EH (cell line): ENCODE data around the gene ECPAS.
"Not testable (repeated sequence)": the region's sequence is repeated elsewhere in the genome, so short reads cannot be mapped to it uniquely, and the experiment has no call there.

Experiments
- DNase-seq: peaks from one replicate; pipeline ENCODE4 v3.0.0-alpha.2; 2015; ENCODE audit warnings: low read depth

Gene ECPAS, protein sequence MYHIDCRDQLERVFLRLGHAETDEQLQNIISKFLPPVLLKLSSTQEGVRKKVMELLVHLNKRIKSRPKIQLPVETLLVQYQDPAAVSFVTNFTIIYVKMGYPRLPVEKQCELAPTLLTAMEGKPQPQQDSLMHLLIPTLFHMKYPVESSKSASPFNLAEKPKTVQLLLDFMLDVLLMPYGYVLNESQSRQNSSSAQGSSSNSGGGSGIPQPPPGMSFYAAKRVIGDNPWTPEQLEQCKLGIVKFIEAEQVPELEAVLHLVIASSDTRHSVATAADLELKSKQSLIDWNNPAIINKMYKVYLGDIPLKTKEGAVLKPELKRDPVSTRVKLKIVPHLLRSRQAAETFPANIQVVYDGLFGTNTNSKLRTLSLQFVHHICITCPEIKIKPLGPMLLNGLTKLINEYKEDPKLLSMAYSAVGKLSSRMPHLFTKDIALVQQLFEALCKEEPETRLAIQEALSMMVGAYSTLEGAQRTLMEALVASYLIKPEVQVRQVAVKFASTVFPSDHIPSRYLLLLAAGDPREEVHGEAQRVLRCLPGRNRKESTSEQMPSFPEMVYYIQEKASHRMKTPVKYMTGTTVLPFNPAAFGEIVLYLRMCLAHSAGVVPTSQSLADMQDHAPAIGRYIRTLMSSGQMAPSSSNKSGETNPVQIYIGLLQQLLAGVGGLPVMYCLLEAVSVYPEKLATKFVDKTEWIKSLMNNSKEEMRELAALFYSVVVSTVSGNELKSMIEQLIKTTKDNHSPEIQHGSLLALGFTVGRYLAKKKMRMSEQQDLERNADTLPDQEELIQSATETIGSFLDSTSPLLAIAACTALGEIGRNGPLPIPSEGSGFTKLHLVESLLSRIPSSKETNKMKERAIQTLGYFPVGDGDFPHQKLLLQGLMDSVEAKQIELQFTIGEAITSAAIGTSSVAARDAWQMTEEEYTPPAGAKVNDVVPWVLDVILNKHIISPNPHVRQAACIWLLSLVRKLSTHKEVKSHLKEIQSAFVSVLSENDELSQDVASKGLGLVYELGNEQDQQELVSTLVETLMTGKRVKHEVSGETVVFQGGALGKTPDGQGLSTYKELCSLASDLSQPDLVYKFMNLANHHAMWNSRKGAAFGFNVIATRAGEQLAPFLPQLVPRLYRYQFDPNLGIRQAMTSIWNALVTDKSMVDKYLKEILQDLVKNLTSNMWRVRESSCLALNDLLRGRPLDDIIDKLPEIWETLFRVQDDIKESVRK (N-terminal part only)

DNA sequence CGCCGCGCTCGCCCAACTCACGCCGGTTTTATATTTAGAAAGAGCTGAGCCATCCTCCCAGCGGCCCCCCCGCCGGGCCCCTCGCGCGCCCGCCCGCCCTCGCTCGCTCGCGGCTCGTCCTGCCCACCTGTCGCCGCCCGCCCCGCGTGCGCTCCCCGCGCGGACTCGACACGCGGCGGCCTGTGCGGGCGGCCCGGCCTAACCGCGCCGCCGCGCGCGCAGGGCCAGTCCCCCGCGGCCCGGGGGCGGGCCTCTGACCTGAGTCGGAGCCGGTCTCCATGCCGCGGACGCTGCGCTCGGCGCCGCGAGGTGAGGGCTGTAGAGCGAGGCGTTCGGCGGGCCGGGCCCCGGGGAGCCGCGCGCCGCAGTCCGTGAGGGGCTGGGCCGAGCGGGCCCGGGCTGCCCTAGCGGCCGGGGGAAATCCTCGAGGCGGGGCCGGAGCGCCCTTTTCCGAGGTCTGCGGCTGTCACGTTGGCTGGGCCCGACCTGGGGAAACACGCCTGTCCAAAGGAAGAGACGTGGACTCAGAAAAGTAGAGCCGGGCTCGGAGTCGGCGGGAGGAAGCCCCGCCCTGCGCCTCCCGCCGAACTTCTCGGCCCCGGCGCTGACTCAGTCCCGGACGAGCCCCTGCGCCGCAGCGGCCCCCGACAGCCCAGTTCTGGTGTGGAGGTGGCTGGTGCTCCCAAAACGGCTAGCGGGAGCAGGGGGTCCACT lies at the start of gene ECPAS:
Gene ECPAS, minus strand, starts transcription at position 526 of the 714 bp plus-strand sequence. CDS start 11,465 bp downstream, outside the sequence.
- peak; percentile 87 for DNase-seq

DNA sequence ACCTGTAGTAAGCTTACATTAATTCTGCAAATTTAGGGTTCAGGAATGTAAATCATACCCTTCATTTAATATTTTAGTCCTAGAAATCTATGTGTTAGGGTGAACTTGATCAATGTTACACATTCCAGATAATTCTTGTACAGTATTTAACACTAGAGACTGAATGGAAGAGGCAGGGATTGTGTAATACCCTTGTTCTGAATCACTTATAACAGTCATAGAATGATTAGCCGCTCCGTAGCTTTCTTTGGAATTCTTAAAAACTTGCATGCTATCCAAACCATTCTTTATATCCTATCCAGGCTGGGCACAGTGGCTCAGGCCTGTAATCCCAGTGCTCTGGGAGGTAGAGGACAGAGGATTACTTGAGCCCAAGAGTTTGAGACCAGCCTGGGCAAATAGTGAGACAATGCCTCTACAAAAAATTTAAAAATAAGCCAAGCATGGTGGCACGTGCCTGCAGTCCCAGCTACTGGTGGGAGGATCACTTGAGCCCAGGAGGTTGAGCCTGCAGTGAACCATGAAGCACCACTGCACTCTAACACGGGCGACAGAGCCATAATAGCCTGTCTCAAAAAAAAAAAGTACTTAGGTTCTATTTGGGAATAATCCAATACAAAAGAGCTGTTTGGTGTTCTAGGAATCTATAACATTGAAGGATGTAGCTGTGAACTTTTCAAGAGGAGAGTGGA lies 49.1 kb upstream of the ECPAS start:
- DNase-seq, result peak; percentile 22

DNA sequence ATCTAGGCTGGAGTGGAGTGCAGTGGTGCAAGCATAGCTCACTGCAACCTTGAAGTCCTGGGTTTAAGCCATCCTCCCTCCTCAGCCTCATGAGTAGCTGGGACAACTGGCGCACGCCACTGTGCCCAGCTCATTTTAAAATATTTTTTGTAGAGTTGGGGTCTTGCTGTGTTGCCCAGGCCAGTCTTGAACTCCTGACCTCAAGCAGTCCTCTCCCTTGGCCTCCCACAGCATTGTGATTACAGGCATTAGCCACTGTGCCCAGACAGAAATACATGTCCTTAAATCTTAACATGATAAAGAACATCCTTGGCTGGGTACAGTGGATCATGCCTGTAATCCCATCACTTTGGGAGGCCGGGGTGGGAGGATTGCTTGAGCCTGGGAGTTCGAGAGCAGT lies 47.5 kb upstream of the ECPAS start:
- DNase-seq, result no peak

DNA sequence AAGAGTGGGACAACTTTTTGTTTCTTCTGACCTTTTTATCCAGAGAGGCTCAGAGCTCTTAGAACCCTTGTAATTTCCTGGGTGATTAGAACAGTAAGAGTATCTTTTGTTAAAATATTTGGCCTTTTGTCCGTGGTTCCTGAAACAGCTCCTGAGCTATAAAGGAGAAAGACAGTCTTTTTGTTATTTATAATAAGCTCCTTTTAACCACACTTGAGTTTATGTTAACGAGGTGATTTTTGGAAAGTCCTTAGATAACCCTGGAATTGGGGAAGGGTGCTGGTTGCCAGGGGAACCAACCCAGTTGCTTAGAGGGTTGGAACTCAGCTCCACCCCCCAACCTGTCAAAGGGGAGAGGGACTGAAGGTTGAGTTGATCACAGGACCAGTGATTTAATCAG lies 45.6 kb upstream of the ECPAS start:
- no peak for DNase-seq

DNA sequence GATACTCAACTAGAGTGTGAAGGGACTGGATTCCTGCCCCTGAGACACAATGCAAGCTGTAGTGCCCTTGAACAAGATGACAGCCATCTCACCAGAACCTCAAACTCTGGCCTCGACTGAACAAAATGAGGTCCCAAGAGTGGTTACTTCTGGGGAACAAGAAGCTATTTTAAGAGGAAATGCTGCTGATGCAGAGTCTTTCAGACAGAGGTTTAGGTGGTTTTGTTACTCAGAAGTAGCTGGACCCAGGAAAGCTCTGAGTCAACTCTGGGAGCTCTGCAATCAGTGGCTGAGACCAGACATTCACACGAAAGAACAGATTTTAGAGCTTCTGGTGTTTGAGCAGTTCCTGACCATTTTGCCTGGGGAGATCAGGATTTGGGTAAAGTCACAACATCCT lies 43.2 kb upstream of the ECPAS start:
- DNase-seq, result no peak

DNA sequence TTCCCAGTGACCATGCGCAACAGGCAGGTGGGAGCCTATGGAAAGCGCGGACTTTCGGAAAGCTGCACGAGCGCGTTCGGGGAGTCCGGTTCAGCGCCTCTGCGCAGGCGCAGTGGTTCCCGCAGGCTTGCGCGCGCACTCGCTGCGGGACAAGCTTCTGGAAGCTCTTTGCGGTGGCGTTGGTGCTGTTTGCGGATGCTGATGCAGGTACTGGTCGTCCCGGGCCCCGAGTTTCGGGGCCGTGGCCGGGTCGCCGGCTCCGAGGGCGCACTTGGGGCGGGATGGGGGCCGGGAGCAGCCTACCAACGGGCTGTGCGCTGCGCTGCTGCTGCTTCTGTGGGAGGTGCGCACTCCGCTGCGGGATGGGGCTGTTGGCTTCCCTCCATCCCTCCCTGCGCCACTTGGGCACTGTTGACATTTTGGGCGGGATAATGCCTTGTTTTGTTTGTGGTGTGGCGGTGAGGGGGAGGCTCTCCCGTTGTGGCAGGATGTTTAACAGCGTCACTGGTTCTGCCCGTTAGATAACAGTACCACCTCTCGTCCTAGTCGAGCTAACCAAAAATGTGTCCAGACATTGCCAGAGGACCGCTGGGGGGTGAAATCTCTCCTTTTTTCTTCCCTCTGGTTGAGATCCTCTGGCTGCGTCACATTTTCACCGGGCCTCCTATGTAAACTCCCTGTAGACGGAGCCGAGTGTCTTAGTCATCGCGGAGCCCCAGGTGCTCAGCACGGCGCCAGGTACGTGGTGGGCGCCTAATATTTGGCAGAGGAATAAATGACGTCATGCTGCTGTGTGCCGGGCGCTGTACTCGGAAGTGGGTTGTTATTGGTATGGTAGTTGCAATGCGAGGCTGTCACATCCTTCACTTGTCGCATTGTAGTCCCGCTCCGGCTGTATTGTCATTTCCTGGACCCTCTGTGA lies 41.1 kb upstream of the ECPAS start, which contains the start of gene ZNF483:
Gene ZNF483, plus strand, starts transcription at position 124 of the 922 bp plus-strand sequence. CDS start 2,217 bp downstream, outside the sequence.
- peak; percentile 72 for DNase-seq

DNA sequence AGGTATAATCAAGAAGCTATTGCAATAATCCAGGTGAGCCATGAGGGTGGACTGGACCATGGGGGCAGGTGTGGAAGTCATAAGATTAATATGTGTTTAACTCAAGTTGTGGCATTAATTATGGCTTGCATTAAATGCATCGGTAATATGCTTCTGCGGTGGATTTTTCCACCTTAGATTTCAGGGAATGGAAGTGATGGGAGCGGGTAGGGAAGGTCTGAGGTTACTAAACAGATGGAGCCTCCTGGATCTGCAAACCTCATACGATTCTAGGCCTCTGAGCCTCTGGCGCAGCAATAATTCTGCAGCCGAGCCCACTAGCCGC lies 40.5 kb upstream of the ECPAS start:
- DNase-seq, result no peak

DNA sequence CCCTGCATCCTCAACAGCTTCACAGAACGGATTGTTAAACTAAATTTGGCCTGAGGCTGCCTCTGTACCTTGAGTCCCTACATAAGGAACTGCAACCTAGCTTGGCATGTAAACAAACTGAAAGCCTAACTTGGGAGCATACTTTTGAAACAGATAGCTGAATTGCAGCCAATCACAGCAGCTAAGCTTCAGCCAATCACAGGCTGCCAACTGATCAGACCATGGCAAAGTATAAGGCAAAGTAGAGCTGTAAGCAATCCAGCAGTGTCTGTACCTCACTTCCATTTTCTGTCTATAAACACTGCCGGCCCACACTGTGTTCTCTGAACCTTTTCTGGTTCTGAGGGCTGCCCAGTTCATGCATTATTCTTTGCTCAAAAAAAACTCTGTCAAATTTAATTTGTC lies 31.9 kb upstream of the ECPAS start:
- DNase-seq, result peak; percentile 53

DNA sequence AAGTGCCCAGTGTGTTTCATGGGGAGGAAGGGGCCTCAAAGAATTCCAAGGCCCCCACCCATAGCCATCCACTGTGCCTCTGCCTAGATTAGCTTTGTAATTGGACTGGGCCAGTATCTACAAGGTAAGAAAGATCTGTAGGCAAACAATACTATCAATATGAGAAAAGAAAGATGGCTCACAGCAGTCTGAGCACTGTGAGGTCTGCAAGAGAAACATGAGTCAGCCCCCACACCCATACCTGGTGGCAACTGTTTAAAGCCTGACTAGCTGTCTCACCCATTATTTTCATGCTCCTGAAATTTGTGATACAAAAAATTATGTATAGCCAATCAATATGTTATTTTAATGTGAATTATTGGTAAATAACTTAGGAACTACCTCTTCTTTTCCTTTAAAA lies 30.8 kb upstream of the ECPAS start:
- DNase-seq, result no peak

DNA sequence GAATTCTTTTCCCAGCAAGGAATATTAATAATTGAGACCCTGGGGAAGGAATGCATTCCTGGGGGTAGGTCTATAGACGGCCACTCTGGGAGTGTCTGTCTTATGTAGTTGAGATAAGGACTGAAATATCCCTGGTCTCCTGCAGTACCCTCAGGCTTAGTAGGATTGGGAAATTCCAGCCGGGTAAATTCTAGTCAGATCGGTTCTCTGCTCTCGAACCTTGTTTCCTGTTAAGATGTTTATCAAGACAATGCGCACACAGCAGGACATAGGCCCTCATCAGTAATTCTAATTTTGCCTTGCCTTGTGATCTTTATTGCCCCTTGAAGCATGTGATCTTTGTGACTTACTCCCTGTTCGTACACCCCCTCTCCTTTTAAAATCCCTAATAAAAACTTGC lies 27.4 kb upstream of the ECPAS start:
- not testable (repeated sequence) for DNase-seq

DNA sequence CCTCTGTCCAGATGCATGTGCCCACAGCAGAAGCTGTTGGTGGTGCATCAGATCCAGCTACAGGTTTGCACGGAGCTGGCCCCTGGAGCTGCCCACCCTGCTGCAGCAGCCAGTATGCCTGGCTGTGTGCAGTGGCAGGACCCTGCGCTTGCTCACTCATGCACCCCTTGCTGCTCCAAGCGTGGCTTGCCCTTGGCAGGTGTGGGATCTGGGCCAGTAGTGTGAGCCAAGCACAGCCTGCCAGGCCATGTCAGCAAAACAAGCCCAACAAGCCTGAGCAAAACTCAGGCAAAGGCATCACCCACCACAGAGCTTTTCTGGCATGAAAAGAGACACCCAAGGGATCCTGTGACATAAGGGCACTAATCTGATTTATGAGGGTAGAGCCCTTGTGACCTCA lies 18.3 kb upstream of the ECPAS start:
- DNase-seq, result no peak

DNA sequence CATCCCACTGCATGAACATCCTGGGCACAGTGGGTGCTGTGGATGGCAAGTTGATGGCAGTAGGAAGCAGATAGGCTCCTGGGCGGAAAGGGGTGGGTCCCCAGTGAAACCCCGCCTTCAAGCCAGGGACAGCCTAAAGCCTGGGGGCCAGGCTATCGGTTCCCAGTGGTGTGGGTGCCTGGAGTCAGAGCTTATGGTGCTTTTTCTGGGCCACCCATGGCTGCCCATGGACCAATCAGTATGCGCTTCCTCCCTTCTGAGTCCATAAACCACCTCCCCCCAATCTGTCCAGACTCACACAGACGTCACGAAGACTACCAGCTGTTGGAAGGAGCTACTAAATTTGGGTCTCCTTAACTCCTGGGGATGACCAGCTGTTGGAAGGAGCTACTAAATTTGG lies 17.5 kb upstream of the ECPAS start:
- DNase-seq, result no peak

DNA sequence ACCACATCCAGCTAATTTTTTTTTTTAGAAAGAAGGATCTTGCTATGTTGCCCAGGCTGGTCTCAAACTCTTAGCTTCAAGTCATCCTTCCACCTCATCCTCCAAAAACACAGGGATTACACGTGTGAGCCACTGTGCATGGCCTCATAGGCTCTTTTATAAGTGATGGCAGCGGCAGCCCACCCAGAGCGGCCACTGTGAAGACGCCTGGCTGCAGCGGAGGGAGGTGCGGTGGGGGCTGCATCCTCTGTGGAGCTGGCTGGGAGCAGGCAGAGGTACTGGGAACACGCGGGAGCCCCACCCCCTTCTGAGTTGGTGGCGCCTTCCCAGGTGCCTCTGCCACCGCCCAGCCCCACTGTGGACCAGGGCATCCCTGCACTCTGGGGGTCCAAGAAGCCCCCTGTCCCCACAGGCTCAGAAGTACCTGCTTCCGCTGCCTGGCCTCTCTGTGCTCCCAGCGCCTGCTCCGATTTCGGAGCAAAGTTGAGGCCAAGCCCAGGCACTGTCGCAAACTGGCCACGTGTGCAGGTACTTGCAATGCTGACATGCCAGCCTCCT lies 16.9 kb upstream of the ECPAS start:
- no peak for DNase-seq

DNA sequence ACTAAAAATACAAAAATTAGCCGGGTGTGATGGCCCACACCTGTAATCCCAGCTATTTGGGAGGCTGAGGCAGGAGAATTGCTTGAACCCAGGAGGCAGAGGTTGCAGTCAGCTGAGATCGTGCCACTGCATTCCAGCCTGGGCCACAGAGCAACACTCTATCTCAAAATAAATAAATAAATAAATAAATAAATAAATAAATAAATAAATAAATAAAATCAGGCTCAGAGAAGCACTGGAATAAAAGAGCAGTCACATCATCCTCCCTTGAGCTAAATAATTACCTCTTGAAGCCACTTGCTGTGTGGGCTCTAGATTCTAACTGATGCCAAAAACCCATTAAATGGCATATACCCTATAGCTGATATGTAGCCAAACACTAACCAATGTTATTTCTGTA lies 13.0 kb upstream of the ECPAS start:
- DNase-seq, result not testable (repeated sequence)

DNA sequence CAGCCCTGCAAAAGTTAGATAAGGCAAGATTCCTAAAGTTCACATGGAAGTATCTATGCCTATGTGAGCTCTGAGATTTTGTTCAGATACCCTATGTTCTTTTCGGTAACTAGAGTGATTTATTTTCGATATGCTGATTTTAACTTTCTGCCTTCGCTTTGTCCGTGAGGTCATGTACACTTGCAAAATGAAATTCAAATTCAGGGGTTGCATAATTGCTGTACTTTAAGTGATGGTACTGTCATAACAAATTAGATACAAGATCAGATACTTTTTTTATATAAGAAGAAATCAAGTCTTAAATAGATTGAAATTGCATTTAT lies 350 bp upstream of the ECPAS start:
- DNase-seq, result no peak

DNA sequence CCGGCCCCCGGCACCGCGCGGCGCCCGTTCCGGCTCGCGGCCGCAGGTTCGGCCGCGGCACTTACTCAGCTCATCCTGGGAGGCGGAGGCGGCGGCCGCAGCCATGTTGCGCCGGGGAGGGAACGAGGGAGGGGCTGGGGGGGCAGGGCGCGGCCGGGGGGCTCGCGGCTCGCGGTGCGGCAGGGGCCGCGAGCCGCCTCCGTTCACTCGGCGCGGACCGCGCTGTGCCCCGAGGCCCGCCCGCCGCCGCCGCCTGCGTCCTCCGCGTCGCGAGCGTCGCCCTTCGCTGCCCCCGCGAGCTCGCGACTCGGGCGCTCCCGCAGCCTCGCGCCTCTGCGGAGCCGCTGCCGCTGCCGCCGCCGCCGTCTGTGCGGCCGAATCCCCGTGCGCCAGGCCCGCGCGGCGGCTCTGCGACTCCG lies 735 bp downstream of the ECPAS start:
- peak; percentile 51 for DNase-seq

DNA sequence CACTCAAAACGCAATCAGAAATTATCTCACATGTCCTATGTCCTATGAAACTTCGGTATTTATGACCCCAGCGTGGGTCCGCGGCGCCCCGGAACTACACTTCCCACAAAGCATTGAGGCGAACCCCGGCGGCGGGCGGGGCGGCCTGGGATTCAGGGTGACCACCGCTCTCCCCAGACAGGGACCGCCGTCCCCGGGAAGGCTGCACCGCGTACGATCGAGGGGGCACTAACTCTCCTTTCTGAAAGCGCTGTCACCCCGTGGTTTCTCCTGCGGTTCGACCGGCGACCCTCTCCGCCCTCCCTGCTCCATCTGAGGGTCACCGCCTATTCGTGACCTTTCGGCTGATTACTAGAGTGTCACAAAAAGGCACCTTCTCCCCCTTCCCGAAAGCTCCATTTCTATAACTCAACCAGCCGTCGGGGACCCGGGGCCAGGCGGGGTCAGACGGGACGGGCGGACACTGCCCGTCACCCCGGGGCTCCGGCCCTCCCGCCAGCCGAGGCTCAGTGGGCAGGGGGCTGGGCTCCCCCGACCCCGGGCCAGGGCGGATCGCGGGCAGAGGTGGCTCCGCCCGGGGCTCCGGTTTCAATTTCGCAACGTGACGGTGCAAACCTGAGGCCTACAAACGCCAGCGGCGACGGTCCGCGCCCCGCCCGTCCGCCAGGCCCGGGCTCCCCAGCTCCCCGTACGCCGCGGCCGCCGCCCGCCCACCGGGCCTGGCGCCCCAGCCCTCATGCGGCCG lies 1.3 kb downstream of the ECPAS start:
- DNase-seq, result peak; percentile 66

DNA sequence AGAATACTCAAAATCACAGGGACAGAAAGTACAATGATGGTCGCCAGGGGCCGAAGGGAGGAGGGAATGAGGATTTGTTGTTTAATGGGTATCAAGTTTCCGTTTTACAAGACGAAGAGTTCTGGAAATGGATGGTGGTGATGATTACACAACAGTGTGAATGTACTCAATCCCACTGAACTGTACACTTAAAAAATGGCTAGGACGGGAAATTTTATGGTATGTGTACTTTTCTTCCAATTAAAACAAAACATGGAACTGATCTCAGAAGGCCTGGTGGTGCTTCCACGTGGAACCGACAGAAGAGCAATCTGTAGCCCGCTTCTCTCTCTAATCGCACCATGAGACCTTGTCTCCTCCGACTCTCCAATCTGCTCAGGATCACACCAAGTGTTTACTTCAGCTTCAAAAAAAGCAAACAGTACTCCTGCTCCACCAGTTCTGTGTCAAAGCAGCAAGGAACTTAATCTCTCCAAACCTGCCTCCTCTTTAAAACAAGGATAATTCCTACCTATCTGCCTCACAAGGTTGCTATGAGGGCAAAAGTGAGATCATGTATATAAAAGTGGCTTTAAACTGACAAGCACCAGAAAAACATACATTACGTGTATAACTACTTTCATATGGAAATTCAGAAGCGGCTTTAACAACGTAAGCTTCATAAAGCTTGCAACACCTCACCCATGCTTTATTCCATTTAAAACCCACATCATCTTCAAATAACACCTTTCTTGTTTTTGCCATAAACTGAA lies 2.1 kb downstream of the ECPAS start:
- peak; percentile 77 for DNase-seq
